ENCODE results near the gene CCDC43. TPM values are rescaled to one million over a fixed set of nuclear protein-coding genes. Genes with fewer than 3 reads are reported as not detected.
A peak's percentile ranks its signal among the peaks of the same experiment; 100 is the strongest.
"Not testable (repeated sequence)": the region's sequence is repeated elsewhere in the genome, so short reads cannot be mapped to it uniquely, and the experiment has no call there.

Gene CCDC43
- polyA plus RNA-seq, 1 donor (not counting 4 experiments of a cell fraction or from before 2014, with no cell fraction given) = 23.0 TPM

GRCh38 chr17:44688200-44688599 lies 1.4 kb downstream of the CCDC43 start:
- Histone ChIP-seq H3K9ac (ENCODE audit: control insufficient read depth, extremely low read depth, insufficient read depth, low read length) (no peak overlapping the region), H3K4me3 (ENCODE audit: control insufficient read depth in 2 of 3, extremely low read depth in 1 of 3, insufficient read depth in 2 of 3, low read depth in 1 of 3, low read length in 3 of 3) (peak overlapping the region in 2 of 3 experiments; percentile 74 to 83)

GRCh38 chr17:44687756-44688155 lies 1.8 kb downstream of the CCDC43 start:
- Histone ChIP-seq H2AFZ (ENCODE audit: control insufficient read depth, low read length) (no peak overlapping the region), H3K9me3 (ENCODE audit: control insufficient read depth, low read depth, low read length) (no peaks in the 10 kb centered on the region), H3K4me3 (ENCODE audit: control insufficient read depth in 2 of 3, extremely low read depth in 1 of 3, insufficient read depth in 2 of 3, low read depth in 1 of 3, low read length in 3 of 3) (no peak overlapping the region), H3K36me3 (ENCODE audit: control insufficient read depth in 2 of 2, extremely low read depth in 1 of 2, insufficient read depth in 2 of 2, low read length in 2 of 2) (peaks cover 9 to 16% of the 10 kb centered on the region in 2 experiments), H4K20me1 (ENCODE audit: control insufficient read depth, extremely low read depth, insufficient read depth, low read length) (no peaks in the 10 kb centered on the region), H3K79me2 (ENCODE audit: control insufficient read depth, insufficient read depth, low read length) (peaks cover 36% of the 10 kb centered on the region), H3K9me1 (ENCODE audit: control insufficient read depth, extremely low read depth, insufficient read depth, low read length) (peaks cover 7% of the 10 kb centered on the region), H3K27me3 (ENCODE audit: control insufficient read depth, extremely low read depth, insufficient read depth, low read length) (no peaks in the 10 kb centered on the region), H3K27ac (ENCODE audit: control insufficient read depth, insufficient read depth, low read length) (no peak overlapping the region), H3K9ac (ENCODE audit: control insufficient read depth, extremely low read depth, insufficient read depth, low read length) (no peak overlapping the region), H3K4me2 (ENCODE audit: control insufficient read depth, extremely low read depth, insufficient read depth, low read depth, low read length) (no peak overlapping the region), H3K4me1 (ENCODE audit: control insufficient read depth, extremely low read depth, insufficient read depth, low read length) (peaks cover 19% of the 10 kb centered on the region)
- FAIRE-seq = no peak
- no peak for DNase-seq (ENCODE audit: low read depth, low spot score)
- no peak for TF ChIP-seq EZH2 (IDR thresholded peaks at IDR 0.05; ENCODE audit: low read length)
- no peak for TF ChIP-seq CTCF (optimal IDR thresholded peaks at IDR 0.05 in 1 of 3, IDR thresholded peaks at IDR 0.05 in 1 of 3, conservative IDR thresholded peaks at IDR 0.05 in 1 of 3; ENCODE audit: extremely low read depth in 1 of 3, insufficient read depth in 2 of 3, low read length in 3 of 3)
- dilution Hi-C loops (cut with MboI; ENCODE audit: extremely low pct_ligation_motif_present, low sequenced_read_pairs) = no loop called here

More at GRCh38 chr17:44688200-44688599, 1.4 kb downstream of the CCDC43 start:
- H2AFZ ChIP-seq (ENCODE audit: control insufficient read depth, low read length) = no peak overlapping the region
- H3K9me3 ChIP-seq (ENCODE audit: control insufficient read depth, low read depth, low read length) = no peaks in the 10 kb centered on the region
- DNase-seq (ENCODE audit: low read depth, low spot score) = no peak
- peaks cover 7% of the 10 kb centered on the region for H3K9me1 ChIP-seq (ENCODE audit: control insufficient read depth, extremely low read depth, insufficient read depth, low read length)
- no peak for TF ChIP-seq CTCF (optimal IDR thresholded peaks at IDR 0.05 in 1 of 3, IDR thresholded peaks at IDR 0.05 in 1 of 3, conservative IDR thresholded peaks at IDR 0.05 in 1 of 3; ENCODE audit: extremely low read depth in 1 of 3, insufficient read depth in 2 of 3, low read length in 3 of 3)
- H4K20me1 ChIP-seq (ENCODE audit: control insufficient read depth, extremely low read depth, insufficient read depth, low read length) = no peaks in the 10 kb centered on the region
- peaks cover 36% of the 10 kb centered on the region for H3K79me2 ChIP-seq (ENCODE audit: control insufficient read depth, insufficient read depth, low read length)
- peaks cover 9 to 12% of the 10 kb centered on the region in 2 experiments for H3K36me3 ChIP-seq (ENCODE audit: control insufficient read depth in 2 of 2, extremely low read depth in 1 of 2, insufficient read depth in 2 of 2, low read length in 2 of 2)
- H3K4me1 ChIP-seq (ENCODE audit: control insufficient read depth, extremely low read depth, insufficient read depth, low read length) = peaks cover 19% of the 10 kb centered on the region
- dilution Hi-C loops (cut with MboI; ENCODE audit: extremely low pct_ligation_motif_present, low sequenced_read_pairs) = no loop called here
- no peak for FAIRE-seq
- no peaks in the 10 kb centered on the region for H3K27me3 ChIP-seq (ENCODE audit: control insufficient read depth, extremely low read depth, insufficient read depth, low read length)
- H3K27ac ChIP-seq (ENCODE audit: control insufficient read depth, insufficient read depth, low read length) = no peak overlapping the region
- peak overlapping the region; percentile 86 for H3K4me2 ChIP-seq (ENCODE audit: control insufficient read depth, extremely low read depth, insufficient read depth, low read depth, low read length)

- H2AFZ ChIP-seq (ENCODE audit: control insufficient read depth, low read length); FAIRE-seq; H3K27ac ChIP-seq (ENCODE audit: control insufficient read depth, insufficient read depth, low read length); H3K9ac ChIP-seq (ENCODE audit: control insufficient read depth, extremely low read depth, insufficient read depth, low read length); H3K9me3 ChIP-seq (ENCODE audit: control insufficient read depth, low read depth, low read length); H3K4me2 ChIP-seq (ENCODE audit: control insufficient read depth, extremely low read depth, insufficient read depth, low read depth, low read length); H3K27me3 ChIP-seq (ENCODE audit: control insufficient read depth, extremely low read depth, insufficient read depth, low read length); H4K20me1 ChIP-seq (ENCODE audit: control insufficient read depth, extremely low read depth, insufficient read depth, low read length); H3K9me1 ChIP-seq (ENCODE audit: control insufficient read depth, extremely low read depth, insufficient read depth, low read length); dilution Hi-C loops (cut with MboI; ENCODE audit: extremely low pct_ligation_motif_present, low sequenced_read_pairs); DNase-seq (ENCODE audit: low read depth, low spot score); H3K4me1 ChIP-seq (ENCODE audit: control insufficient read depth, extremely low read depth, insufficient read depth, low read length); H3K4me3 ChIP-seq (ENCODE audit: control insufficient read depth in 2 of 3, extremely low read depth in 1 of 3, insufficient read depth in 2 of 3, low read depth in 1 of 3, low read length in 3 of 3): not testable (repeated sequence)
- Histone ChIP-seq H3K79me2 (ENCODE audit: control insufficient read depth, insufficient read depth, low read length) (peaks cover 24% of the 10 kb centered on the region), H3K36me3 (ENCODE audit: control insufficient read depth in 2 of 2, extremely low read depth in 1 of 2, insufficient read depth in 2 of 2, low read length in 2 of 2) (peaks cover 21 to 31% of the 10 kb centered on the region in 2 experiments)
Observed at GRCh38 chr17:44683303-44683702, 6.3 kb downstream of the CCDC43 start.

Measured in keratinocyte (primary cell).